ENCODE measurements around the gene MXD1. TPM values are rescaled to one million over a fixed set of nuclear protein-coding genes. Genes with fewer than 3 reads are reported as not detected.
A peak's percentile ranks its signal among the peaks of the same experiment; 100 is the strongest.
"Not testable (repeated sequence)": the region's sequence is repeated elsewhere in the genome, so short reads cannot be mapped to it uniquely, and the experiment has no call there.

Gene MXD1
- total RNA-seq, 1 donor from 2014 or later, result 4.6 TPM

DNA sequence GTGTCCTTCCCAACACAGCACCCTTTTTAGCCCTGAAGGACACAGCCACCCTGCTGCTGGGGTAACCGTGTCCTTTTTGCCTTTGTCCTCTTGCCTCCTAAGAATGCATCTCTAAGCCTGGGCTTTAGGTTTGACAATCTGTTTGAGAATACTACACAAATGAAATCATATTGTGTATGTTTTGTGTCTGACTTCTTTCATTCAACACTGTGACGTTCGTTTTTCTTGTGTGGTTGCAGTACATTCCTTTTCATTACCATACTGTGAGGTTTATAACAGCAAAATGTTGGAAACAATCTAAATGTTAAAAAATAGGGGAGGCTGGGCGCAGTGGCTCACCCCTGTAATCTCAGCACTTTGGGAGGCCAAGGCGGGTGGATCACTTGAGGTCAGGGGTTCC, 35.3 kb downstream of the MXD1 start:
- intact Hi-C loops (cut with DNase I), result no loop called here
- Histone ChIP-seq H3K36me3 (no peaks in the 10 kb centered on the region), H3K9me3 (no peaks in the 10 kb centered on the region), H3K27me3 (no peaks in the 10 kb centered on the region), H3K4me3 (no peak overlapping the region), H3K4me1 (no peaks in the 10 kb centered on the region), H3K27ac (no peak overlapping the region)
- no peak for DNase-seq (ENCODE audit: low spot score in 2 of 2)
- TF ChIP-seq, protein P1, sequence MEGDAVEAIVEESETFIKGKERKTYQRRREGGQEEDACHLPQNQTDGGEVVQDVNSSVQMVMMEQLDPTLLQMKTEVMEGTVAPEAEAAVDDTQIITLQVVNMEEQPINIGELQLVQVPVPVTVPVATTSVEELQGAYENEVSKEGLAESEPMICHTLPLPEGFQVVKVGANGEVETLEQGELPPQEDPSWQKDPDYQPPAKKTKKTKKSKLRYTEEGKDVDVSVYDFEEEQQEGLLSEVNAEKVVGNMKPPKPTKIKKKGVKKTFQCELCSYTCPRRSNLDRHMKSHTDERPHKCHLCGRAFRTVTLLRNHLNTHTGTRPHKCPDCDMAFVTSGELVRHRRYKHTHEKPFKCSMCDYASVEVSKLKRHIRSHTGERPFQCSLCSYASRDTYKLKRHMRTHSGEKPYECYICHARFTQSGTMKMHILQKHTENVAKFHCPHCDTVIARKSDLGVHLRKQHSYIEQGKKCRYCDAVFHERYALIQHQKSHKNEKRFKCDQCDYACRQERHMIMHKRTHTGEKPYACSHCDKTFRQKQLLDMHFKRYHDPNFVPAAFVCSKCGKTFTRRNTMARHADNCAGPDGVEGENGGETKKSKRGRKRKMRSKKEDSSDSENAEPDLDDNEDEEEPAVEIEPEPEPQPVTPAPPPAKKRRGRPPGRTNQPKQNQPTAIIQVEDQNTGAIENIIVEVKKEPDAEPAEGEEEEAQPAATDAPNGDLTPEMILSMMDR (IDR thresholded peaks at IDR 0.05), result no peak

- intact Hi-C loops (cut with DNase I); DNase-seq (ENCODE audit: low spot score in 2 of 2); H3K4me1 ChIP-seq; H3K36me3 ChIP-seq; H3K27ac ChIP-seq; H3K4me3 ChIP-seq; H3K9me3 ChIP-seq; H3K27me3 ChIP-seq: not testable (repeated sequence)
These were observed 35.8 kb downstream of the MXD1 start for GRCh38 chr2:69950671-69951070.

- DNase-seq (ENCODE audit: low spot score in 2 of 2), result peak in 1 of 2 donors; percentile 31
- no peaks in the 10 kb centered on the region for H3K9me3 ChIP-seq
- no peak overlapping the region for H3K27ac ChIP-seq
- intact Hi-C loops (cut with DNase I), result no loop called here
- H3K4me1 ChIP-seq, result no peaks in the 10 kb centered on the region
- TF ChIP-seq, protein P1 (IDR thresholded peaks at IDR 0.05), result no peak
- H3K4me3 ChIP-seq, result no peak overlapping the region
- H3K27me3 ChIP-seq, result no peaks in the 10 kb centered on the region
- no peaks in the 10 kb centered on the region for H3K36me3 ChIP-seq
These were observed 37.6 kb downstream of the MXD1 start for GRCh38 chr2:69952336-69953115.

- Histone ChIP-seq H3K4me1 (no peaks in the 10 kb centered on the region), H3K27me3 (no peaks in the 10 kb centered on the region), H3K36me3 (no peaks in the 10 kb centered on the region), H3K4me3 (no peak overlapping the region), H3K27ac (no peak overlapping the region), H3K9me3 (no peaks in the 10 kb centered on the region)
- intact Hi-C loops (cut with DNase I), result no loop called here
- no peak for DNase-seq (ENCODE audit: low spot score in 2 of 2)
- TF ChIP-seq, protein P1 (IDR thresholded peaks at IDR 0.05), result no peak
These were observed 39.2 kb downstream of the MXD1 start for GRCh38 chr2:69954084-69954483.

- DNase-seq (ENCODE audit: low spot score in 2 of 2), result peak in 1 of 2 donors; percentile 52
- TF ChIP-seq, protein P1 (IDR thresholded peaks at IDR 0.05), result no peak
- H3K27ac ChIP-seq, result no peak overlapping the region
- H3K4me1 ChIP-seq, result no peaks in the 10 kb centered on the region
- no peak overlapping the region for H3K4me3 ChIP-seq
- H3K9me3 ChIP-seq, result no peaks in the 10 kb centered on the region
- H3K27me3 ChIP-seq, result no peaks in the 10 kb centered on the region
- H3K36me3 ChIP-seq, result no peaks in the 10 kb centered on the region
- intact Hi-C loops (cut with DNase I), result no loop called here
These were observed 40.1 kb downstream of the MXD1 start for GRCh38 chr2:69955029-69955428.

GRCh38 chr2:69956475-69956979, 41.6 kb downstream of the MXD1 start:
- Histone ChIP-seq H3K27ac (no peak overlapping the region), H3K4me1 (no peaks in the 10 kb centered on the region), H3K36me3 (no peaks in the 10 kb centered on the region), H3K9me3 (no peaks in the 10 kb centered on the region), H3K4me3 (no peak overlapping the region), H3K27me3 (no peaks in the 10 kb centered on the region)
- TF ChIP-seq, protein P1 (IDR thresholded peaks at IDR 0.05), result no peak
- DNase-seq (ENCODE audit: low spot score in 2 of 2), result peak in 1 of 2 donors; percentile 43
- intact Hi-C loops (cut with DNase I), result no loop called here

All from ascending aorta (tissue), 2 donors.